HG03095 (cell line): ENCODE results near the gene SPRR3.
"Not testable (repeated sequence)": the region's sequence is repeated elsewhere in the genome, so short reads cannot be mapped to it uniquely, and the experiment has no call there.

Source experiments
- ATAC-seq: cut with Tn5 transposase; IDR thresholded peaks from one replicate; pipeline ENCODE4 v1.9.1; 2021; ENCODE audit warnings: moderate library complexity; ENCODE audit not compliant: unreplicated experiment

SPRR3 gene

GRCh38 chr1:152983234-152983633 is 18.3 kb upstream of the SPRR3 start:
- no peak for ATAC-seq

- no peak for ATAC-seq
Measured at GRCh38 chr1:152983743-152984142, 17.8 kb upstream of the SPRR3 start, which contains the start of gene SPRR1A. SPRR1A (plus strand) TSS chr1:152984081; CDS start chr1:152985231, 1,150 bp downstream.

DNA sequence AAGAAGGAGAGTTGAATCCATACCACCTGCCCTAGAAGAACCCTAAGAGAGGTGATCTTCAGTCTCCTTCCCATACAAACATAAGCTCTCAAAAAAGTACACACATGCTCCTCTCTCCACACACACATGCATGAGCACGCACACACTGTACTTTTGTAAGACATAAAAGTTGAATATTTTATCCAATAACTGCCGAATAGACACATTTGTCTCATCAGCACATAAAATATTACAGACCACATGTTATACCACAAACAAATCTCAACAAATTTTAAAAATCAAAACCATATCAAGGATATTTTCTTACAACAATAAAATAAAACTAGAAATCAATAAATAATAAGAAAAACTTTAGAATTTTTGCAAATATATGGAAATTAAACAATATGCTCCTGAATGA is 15.0 kb upstream of the SPRR3 start:
- ATAC-seq: no peak

DNA sequence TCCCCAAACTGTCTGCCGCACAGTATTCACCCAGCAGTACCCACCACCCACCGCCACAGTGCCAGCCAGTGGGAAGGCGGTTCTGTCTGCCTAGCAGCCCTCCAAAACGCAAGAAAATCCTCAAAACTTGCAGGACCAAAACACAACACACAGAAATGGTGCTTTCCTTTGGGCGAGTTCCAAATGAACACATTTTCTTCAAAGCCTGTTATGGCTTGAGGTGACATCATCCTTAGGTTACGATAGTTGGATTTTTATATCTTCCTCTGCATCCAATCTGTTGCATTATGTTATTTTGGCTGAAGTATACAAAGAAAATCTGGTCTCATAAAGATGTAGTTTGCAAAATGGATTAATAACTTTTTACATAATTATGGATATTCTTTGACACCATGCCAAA is 8.4 kb upstream of the SPRR3 start:
- no peak for ATAC-seq

- no peak for ATAC-seq
Measured at GRCh38 chr1:152995842-152996241, 5.7 kb upstream of the SPRR3 start.

DNA sequence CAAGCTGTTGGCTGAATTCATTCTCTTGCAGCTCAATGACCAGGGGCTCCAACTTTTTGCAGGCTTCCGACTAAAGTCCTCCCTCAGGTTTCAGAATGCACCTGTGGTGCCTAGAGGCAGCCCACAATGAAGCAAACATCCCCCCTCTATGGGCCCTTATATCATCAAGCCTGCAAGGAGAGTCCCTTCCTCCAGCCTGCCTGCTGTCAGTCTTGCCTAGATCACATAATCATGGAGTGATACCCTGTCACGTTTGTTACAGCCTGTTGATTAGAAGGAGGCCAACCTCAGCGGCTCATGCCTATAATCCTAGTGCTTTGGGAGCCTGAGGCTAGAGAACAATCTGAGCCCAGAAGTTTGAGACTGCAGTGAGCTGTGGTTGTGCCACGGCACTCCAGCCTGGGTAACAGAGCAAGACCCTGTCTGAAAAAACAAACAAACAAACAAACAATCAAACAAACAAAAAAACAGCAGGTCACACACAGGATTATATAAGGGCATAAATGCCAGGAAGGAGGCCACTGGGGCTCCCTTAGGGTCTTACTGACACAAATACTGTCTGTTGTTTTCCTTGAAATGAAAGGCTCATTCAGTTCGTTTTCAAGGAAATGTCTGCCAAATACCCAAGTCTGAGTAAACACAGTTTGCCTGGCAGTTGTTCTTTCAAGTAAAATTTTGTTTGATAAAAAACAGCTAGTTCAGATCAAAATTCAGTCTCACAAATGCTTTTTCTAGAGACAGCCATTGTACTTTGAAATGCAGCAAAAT is 4.7 kb upstream of the SPRR3 start:
- no peak for ATAC-seq

DNA sequence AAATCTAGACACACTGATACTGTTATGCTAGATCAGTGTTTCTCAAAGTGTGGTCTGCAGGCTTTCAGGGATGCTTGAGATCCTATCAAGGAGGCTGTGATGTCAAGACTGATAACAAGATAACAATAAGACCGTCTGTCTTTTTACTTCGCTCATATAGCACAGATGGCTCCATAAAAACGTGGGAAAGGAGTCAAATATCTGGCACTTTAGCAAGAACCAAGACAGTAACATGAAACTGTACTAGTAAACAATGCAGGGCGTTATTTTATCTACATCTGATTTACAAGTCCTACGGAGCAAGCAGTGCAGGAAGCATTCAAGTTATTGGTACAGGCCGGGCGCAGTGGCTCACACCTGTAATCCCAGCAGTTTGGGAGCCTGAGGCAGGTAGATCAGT is 3.6 kb upstream of the SPRR3 start:
- no peak for ATAC-seq

DNA sequence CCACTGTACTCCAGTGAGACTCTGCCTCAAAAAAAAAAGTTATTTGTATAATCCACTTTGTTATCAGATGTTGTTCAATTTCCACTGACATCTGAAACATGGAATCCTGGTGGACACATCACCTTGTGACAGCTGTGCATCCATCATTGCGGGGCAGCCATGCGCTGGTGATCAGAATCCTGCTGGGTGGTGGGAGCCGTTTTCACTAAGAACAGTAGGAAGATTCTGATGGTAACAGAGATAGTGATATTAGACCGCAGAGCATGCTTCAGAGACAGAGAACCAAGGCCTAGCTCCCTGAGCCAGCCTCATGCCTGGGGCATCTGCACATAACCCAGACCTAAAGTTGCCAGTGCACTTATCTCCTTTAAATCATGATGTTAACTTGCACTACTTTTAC is 3.1 kb upstream of the SPRR3 start:
- no peak for ATAC-seq

- ATAC-seq: no peak
Measured at GRCh38 chr1:152999818-153000217, 1.7 kb upstream of the SPRR3 start.

- no peak for ATAC-seq
Measured at GRCh38 chr1:153000294-153000693, 1.3 kb upstream of the SPRR3 start.

DNA sequence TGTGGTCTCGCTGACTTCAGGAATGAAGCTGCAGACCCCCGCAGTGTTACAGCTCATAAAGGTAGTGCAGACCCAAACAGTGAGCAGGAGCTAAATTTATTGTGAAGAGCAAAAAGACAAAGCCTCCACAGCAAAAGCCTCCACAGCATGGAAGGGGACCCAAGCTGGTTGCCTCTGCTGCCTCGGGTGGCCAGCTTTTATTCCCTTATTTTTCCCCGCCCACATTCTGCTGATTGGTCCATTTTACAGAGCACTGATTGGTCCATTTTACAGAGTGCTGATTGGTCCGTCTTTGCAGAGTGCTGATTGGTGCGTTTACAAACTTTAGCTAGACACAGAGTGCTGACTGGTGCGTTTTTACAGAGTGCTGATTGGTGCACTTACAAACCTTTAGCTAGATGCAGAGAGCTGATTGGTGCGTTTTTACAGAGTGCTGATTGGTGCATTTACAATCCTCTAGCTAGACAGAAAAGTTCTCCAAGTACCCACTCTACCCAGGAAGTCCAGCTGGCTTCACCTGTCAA is 9.7 kb downstream of the SPRR3 start:
- not testable (repeated sequence) for ATAC-seq

- not testable (repeated sequence) for ATAC-seq
Measured at GRCh38 chr1:153021829-153022228, 20.3 kb downstream of the SPRR3 start.

- ATAC-seq: not testable (repeated sequence)
Measured at GRCh38 chr1:153022340-153022739, 20.8 kb downstream of the SPRR3 start.

DNA sequence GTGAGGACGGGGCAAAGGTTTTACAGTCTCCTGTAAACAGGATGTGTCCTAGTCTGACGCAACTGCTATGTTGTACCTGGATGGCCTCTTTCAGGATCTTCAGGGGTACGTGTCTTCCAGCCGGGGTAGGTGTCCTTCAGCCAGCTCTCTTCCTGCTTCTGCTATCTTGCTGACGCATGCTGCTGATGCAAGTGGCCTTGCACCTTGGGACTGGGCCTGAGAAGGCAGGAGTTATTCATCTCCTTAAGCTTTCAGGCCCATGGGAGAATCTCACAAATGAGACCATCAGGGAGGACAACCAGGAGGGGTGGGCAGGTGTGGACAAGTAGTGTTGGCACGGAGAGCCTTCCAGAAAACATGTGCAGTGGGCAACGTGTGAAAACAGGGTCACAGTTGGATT is 21.6 kb downstream of the SPRR3 start:
- no peak for ATAC-seq

- no peak for ATAC-seq
Measured at GRCh38 chr1:153024413-153024812, 22.9 kb downstream of the SPRR3 start.

DNA sequence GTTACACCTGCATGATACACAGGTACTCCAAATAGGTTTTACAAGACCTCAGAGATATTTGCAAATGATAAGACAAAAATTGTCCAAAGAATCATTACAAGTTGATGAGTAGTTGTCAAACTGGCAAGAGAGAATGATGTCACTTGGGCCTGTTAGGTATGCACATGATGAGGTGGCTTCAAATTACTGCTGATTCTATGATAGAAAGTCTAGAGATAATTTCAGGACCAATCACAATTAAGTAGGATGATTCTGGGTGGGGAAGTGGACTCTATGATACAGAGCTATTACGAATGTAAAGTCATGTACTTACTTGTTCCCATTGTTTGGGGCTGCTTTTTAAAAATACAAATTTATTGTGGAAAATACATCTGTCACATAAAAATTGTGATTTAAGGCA is 24.2 kb downstream of the SPRR3 start:
- ATAC-seq: no peak

DNA sequence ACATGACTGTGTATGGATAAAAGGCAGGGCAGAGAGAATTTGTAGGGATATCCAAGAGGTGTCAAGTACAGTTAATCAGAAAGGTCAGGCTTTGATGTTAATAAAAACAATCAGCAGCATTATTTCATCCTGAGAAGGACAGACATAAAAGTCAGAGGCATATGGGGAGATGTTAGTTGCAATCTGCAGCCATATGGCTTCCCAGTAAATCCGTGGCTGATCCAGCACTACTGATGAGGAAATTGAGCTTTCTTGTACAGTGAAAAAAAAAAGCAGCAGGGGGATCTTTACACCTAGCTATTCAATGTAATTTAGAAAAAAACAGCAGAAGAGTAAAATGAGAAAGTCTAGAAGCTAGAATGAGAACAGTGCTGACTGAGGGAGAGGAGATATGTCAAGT is 27.2 kb downstream of the SPRR3 start:
- no peak for ATAC-seq

GRCh38 chr1:153030895-153031294 is 29.3 kb downstream of the SPRR3 start, which contains the start of gene SPRR1B:
SPRR1B (plus strand) TSS chr1:153031203; CDS start chr1:153032346, 1,143 bp downstream.
- no peak for ATAC-seq

DNA sequence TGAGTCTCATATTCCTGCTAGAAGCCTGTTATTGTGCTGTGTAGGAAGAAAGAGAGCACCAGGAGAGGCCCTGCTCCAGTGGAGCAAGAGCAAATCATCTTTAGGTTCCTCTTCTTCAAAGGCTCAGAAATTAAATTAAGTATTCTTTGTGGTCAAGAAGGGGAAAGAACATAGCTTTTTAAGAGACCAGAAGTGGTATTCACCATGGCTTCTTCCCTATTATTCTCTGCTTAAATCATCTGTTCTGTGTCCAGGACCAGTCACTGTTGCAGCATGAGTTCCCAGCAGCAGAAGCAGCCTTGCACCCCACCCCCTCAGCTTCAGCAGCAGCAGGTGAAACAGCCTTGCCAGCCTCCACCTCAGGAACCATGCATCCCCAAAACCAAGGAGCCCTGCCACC is 30.5 kb downstream of the SPRR3 start:
- no peak for ATAC-seq

- no peak for ATAC-seq
Measured at GRCh38 chr1:153032677-153033308, 31.2 kb downstream of the SPRR3 start.

DNA sequence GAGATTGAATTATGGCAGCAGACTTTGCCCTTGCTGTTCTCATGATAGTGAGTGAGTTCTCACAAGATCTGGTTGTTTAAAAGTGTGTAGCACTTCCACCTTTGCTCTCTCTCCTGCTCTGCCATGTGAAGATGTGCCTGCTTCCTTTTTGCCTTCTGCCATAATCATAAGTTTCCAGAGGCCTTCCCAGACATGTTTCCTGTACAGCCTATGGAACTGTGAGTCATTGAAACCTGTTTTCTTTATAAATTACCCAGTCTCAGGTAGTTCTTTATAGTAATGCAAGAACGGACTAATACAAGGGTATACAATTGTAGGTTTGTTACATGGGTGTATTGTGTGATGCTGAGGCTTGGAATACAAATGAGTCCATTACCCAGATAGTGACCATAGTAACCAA is 33.7 kb downstream of the SPRR3 start:
- ATAC-seq: no peak

GRCh38 chr1:153040950-153041631 is 39.5 kb downstream of the SPRR3 start, which contains the start of gene SPRR2D:
SPRR2D (minus strand) TSS chr1:153041120; CDS start chr1:153040346, 774 bp downstream.
- no peak for ATAC-seq
